HepG2 (cell line): ENCODE measurements around the gene COG4. TPM values are rescaled to one million over a fixed set of nuclear protein-coding genes. Genes with fewer than 3 reads are reported as not detected.

ENCODE experiments used
- ATAC-seq: fragments of 200-7000 bp; cut with Tn5 transposase; 3 replicates; pipeline ENCODE4 v1.9.1; 2020; ENCODE audit warnings: mild to moderate bottlenecking, moderate library complexity
- BruUV-seq: library from RNA; stranded (reverse); fragments of 400-500 nt; replicated peaks from 2 replicates; lab custom pipeline; 2021; lab: Mats Ljungman, UMichigan
- CTCF ChIA-PET: fragments of 300-600 bp; formaldehyde crosslinking; extraction: SDS; loops from one replicate; lab custom pipeline; 2021; ENCODE audit warnings: low total read pairs, inconsistent platforms, low intra/inter-chr PET ratio; lab: Yijun Ruan, JAX
- POLR2A ChIA-PET: fragments of 350-600 bp; sonication (Branson Sonifier 250); formaldehyde crosslinking; loops from one replicate; lab custom pipeline; 2020; ENCODE audit warnings: antibody characterized with exemption, inconsistent platforms; lab: Yijun Ruan, JAX
- DNase-seq: peaks from one replicate; pipeline ENCODE4 v3.0.0-alpha.2; 2015; ENCODE audit warnings: low spot score
- FAIRE-seq: peaks from 3 replicates; lab custom pipeline; 2011; peaks lifted over from hg19 to GRCh38; lab: Jason Lieb, UNC
- H2AFZ ChIP-seq: one replicate; pipeline ENCODE4 v1.6.1; 2011; ENCODE audit warnings: low read length, inconsistent platforms
- H3K27ac ChIP-seq: fragments of 300-600 bp; 3 replicates; pipeline ENCODE4 v1.8.0; 2011; ENCODE audit warnings: mixed run types, mild to moderate bottlenecking, mixed read lengths, low read length, inconsistent platforms; ENCODE audit not compliant: insufficient read depth; ENCODE audit errors: extremely low read length
- H3K27me3 ChIP-seq, 2 experiments: fragments of 200-600 bp in 1 of 2; 2 replicates in 1 of 2; 3 replicates in 1 of 2; pipeline versions ENCODE4 v1.6.0 to v1.8.0; 2011; ENCODE audit warnings: low read length in 2 of 2, mild to moderate bottlenecking in 2 of 2, moderate library complexity in 2 of 2, inconsistent platforms in 1 of 2; ENCODE audit not compliant: insufficient read depth in 2 of 2, control insufficient read depth in 1 of 2
- H3K36me3 ChIP-seq, 2 experiments: fragments of 200-600 bp in 1 of 2; replicated peaks in 1 of 2; 2 replicates in 1 of 2; 3 replicates in 1 of 2; pipeline versions ENCODE4 v1.5.1 to v1.8.0; 2011; ENCODE audit warnings: low read length in 2 of 2, inconsistent platforms in 1 of 2; ENCODE audit not compliant: insufficient read depth in 2 of 2, control insufficient read depth in 1 of 2
- H3K4me1 ChIP-seq: 2 replicates; pipeline ENCODE4 v1.5.1; 2012; ENCODE audit warnings: low read length, inconsistent platforms; ENCODE audit not compliant: insufficient read depth
- H3K4me2 ChIP-seq: 2 replicates; pipeline ENCODE4 v1.6.0; 2011; ENCODE audit warnings: low read depth, low read length, inconsistent platforms
- H3K4me3 ChIP-seq, 3 experiments: fragments of 200-600 bp in 1 of 3; sonication (generic), shearing (Covaris generic) in 1 of 3; replicated peaks in 1 of 3; 2 replicates each; pipeline ENCODE4 v1.5.1; 2011 to 2016; ENCODE audit warnings: low read length in 3 of 3, inconsistent platforms in 2 of 3, low read depth in 2 of 3, mild to moderate bottlenecking in 2 of 3, control low read depth in 1 of 3, mixed read lengths in 1 of 3; ENCODE audit not compliant: insufficient read depth in 1 of 3
- H3K79me2 ChIP-seq: one replicate; pipeline ENCODE4 v1.6.1; 2011; ENCODE audit warnings: low read length, inconsistent platforms; ENCODE audit not compliant: insufficient read depth
- H3K9ac ChIP-seq: 2 replicates; pipeline ENCODE4 v1.6.0; 2011; ENCODE audit warnings: mild to moderate bottlenecking, low read depth, low read length, inconsistent platforms; ENCODE audit not compliant: insufficient read depth
- H3K9me3 ChIP-seq: 2 replicates; pipeline ENCODE4 v1.5.1; 2012; ENCODE audit warnings: mild to moderate bottlenecking, low read length
- H4K20me1 ChIP-seq: 2 replicates; pipeline ENCODE4 v1.6.0; 2011; ENCODE audit warnings: inconsistent platforms, mild to moderate bottlenecking, low read length, moderate library complexity; ENCODE audit not compliant: insufficient read depth
- CREB3 ChIP-seq: sonication (generic); formaldehyde crosslinking; IDR thresholded peaks from 2 replicates; pipeline ENCODE4 v1.5.0; 2020; ENCODE audit warnings: missing genetic modification reagents
- DMAP1 ChIP-seq: IDR thresholded peaks from 2 replicates; pipeline ENCODE4 v1.6.1; 2016
- EHMT2 ChIP-seq: fragments of 200-600 bp; sonication (generic); IDR thresholded peaks from 2 replicates; pipeline ENCODE4 v1.7.0; 2017; ENCODE audit warnings: antibody characterized with exemption, low read depth, low read length, borderline replicate concordance
- HDAC1 ChIP-seq: sonication (generic); formaldehyde crosslinking; IDR thresholded peaks from 2 replicates; pipeline ENCODE4 v1.5.1; 2020; ENCODE audit warnings: mild to moderate bottlenecking, missing genetic modification reagents
- HDAC6 ChIP-seq: fragments of 200-600 bp; sonication (generic); IDR thresholded peaks from 2 replicates; pipeline ENCODE4 v1.7.0; 2017; ENCODE audit warnings: mild to moderate bottlenecking, antibody characterized with exemption, low read length, low read depth
- IKZF5 ChIP-seq: IDR thresholded peaks from 2 replicates; pipeline ENCODE4 v1.6.1; 2018; ENCODE audit warnings: missing genetic modification reagents, mild to moderate bottlenecking, missing compliant biosample characterization
- MNT ChIP-seq: fragments of 450-650 bp; IDR thresholded peaks from 2 replicates; pipeline ENCODE4 v1.6.1; 2016
- NR0B2 ChIP-seq: sonication (generic); formaldehyde crosslinking; IDR thresholded peaks from 2 replicates; pipeline ENCODE4 v1.4.0; 2020; ENCODE audit warnings: mild to moderate bottlenecking, missing genetic modification reagents
- RFX5 ChIP-seq: IDR thresholded peaks from 2 replicates; pipeline ENCODE4 v1.6.1; 2011; ENCODE audit warnings: low read depth, low read length, improper control_type of control experiment
- SALL2 ChIP-seq: sonication (generic); formaldehyde crosslinking; IDR thresholded peaks from 2 replicates; pipeline ENCODE4 v1.8.1; 2023; ENCODE audit warnings: mild to moderate bottlenecking, missing genetic modification reagents, inconsistent platforms
- ZMAT5 ChIP-seq: sonication (generic); formaldehyde crosslinking; IDR thresholded peaks from 2 replicates; pipeline ENCODE4 v1.5.0; 2020; ENCODE audit warnings: mild to moderate bottlenecking, low read depth, missing genetic modification reagents, borderline replicate concordance
- ZNF280B ChIP-seq: sonication (generic); formaldehyde crosslinking; IDR thresholded peaks from 2 replicates; pipeline ENCODE4 v1.5.0; 2020; ENCODE audit warnings: missing genetic modification reagents, mild to moderate bottlenecking, borderline replicate concordance
- ZNF354B ChIP-seq: sonication (generic); formaldehyde crosslinking; IDR thresholded peaks from 2 replicates; pipeline ENCODE4 v1.8.0; 2022; ENCODE audit warnings: mild to moderate bottlenecking, missing genetic modification reagents
- ZNF891 ChIP-seq: sonication (generic); formaldehyde crosslinking; IDR thresholded peaks from 2 replicates; pipeline ENCODE4 v1.5.0; 2020; ENCODE audit warnings: mild to moderate bottlenecking, missing genetic modification reagents
- ZSCAN29 ChIP-seq: sonication (generic); formaldehyde crosslinking; conservative IDR thresholded peaks from 2 replicates; pipeline ENCODE4 v1.4.0; 2020; ENCODE audit warnings: mild to moderate bottlenecking, missing genetic modification reagents
- WGBS: methylation state at CpG from one replicate; pipeline ENCODE4 v1.1.6; 2017; ENCODE audit warnings: low lambda C conversion rate; 5-methylcytosine and 5-hydroxymethylcytosine counted together
- in situ Hi-C: cut with HindIII; loops from 2 replicates; pipeline ENCODE4 v1.10.0; 2017; ENCODE audit warnings: low pct_unique_long_range_greater_than_20kb; ENCODE audit not compliant: extremely low pct_ligation_motif_present
- intact Hi-C: fragments of 100-400 bp; cut with micrococcal nuclease; formaldehyde crosslinking; loops from one replicate; pipeline ENCODE4 v1.10.0; 2022; ENCODE audit not compliant: unreplicated experiment
- polyA plus RNA-seq, 8 experiments: library from polyadenylated mRNA; depleted of rRNA in 3 of 8; stranded (reverse) in 7 of 8; unstranded in 1 of 8; fragments of >200 nt; fragmentation: Illumina TruSeq in 4 of 8; extraction: Trizol in 4 of 8; gene quantifications; 2 replicates each; pipeline versions ENCODE4 v1.2.1 to v1.2.3, GENCODE V29; 2011 to 2016; ENCODE audit warnings: low read depth in 4 of 8, missing spikeins in 1 of 8, mixed read lengths in 1 of 8; ENCODE audit not compliant: insufficient read depth in 1 of 8
- total RNA-seq, 5 experiments: library from RNA; depleted of rRNA; stranded (reverse); fragments of >200 nt; fragmentation: Illumina TruSeq; extraction: Trizol; gene quantifications; 2 replicates each; pipeline ENCODE4 v1.2.3, GENCODE V29; 2016; ENCODE audit warnings: low read depth in 1 of 5

COG4 gene
- total and polyA plus RNA-seq, 2 of the 13 experiments (the other 11 are each of a cell fraction or from before 2014, with no cell fraction given): 51.1 to 73.8 TPM

GRCh38 chr16:70523743-70524398 is 517 bp upstream of the COG4 start, which contains the start of gene SF3B3:
Gene SF3B3, plus strand, starts transcription at chr16:70523816. Its CDS starts 2,841 bp downstream, at chr16:70526657.
- ChIA-PET CTCF (no interaction called here), POLR2A (interaction anchor here (0.8 to 2.9 kb wide), 9 partner anchors 23 to 235 kb away, joined by 3 to 24 read pairs (median 4); partner anchors contain the start of genes AARS1 and DDX19B)
- H3K4me3 ChIP-seq: peak within 1 kb of the TSS; percentile 98 to 99 (median 99)
- H2AFZ ChIP-seq: peak within 1 kb of the TSS; percentile 70
- FAIRE-seq (no peak), ATAC-seq (peak; percentile 85), DNase-seq (peak; percentile 73)
- peak within 1 kb of the TSS; percentile 99 for H3K9ac ChIP-seq
- H3K9me3 ChIP-seq: no peaks in the 10 kb centered on the region
- H3K27ac ChIP-seq: peak within 1 kb of the TSS; percentile 93
- intact Hi-C loops: loop anchor here (2.0 kb wide), 1 partner anchor 129 kb away; no protein-coding TSS in a partner anchor
- BruUV-seq: TSS peak; percentile 81
- H3K4me1 ChIP-seq: peaks cover 46% of the 10 kb centered on the region
- peaks cover 66% of the 10 kb centered on the region for H3K79me2 ChIP-seq
- peaks cover 12 to 27% of the 10 kb centered on the region in 2 experiments; a peak in 4 of 5 replicates for H3K36me3 ChIP-seq
- WGBS: 1% methylated on average over 32 of the region's 32 CpGs
- peaks cover 40% of the 10 kb centered on the region for H4K20me1 ChIP-seq
- in situ Hi-C loops: no loop called here
- peaks cover 0 to 5% of the 10 kb centered on the region in 2 experiments; a peak in 1 of 5 replicates for H3K27me3 ChIP-seq
- H3K4me2 ChIP-seq: peak within 1 kb of the TSS; percentile 93
- TF ChIP-seq NR0B2 (CRISPR knock-in tag) (0 out of 2 replicates have a peak, but pooled peaks have one; percentile 21), RFX5 (no peak), ZNF891 (CRISPR knock-in tag) (peak; percentile 87; the same call in 1 of the 2 replicates), DMAP1 (CRISPR knock-in tag) (peak; percentile 99), CREB3 (CRISPR knock-in tag) (no peak; the same call in 1 of the 2 replicates), ZNF280B (CRISPR knock-in tag) (peak; percentile 84; the same call in 1 of the 2 replicates), HDAC6 (no peak), MNT (no peak), ZNF354B (no peak), IKZF5 (peak; percentile 89), HDAC1 (CRISPR knock-in tag) (peak; percentile 90), SALL2 (CRISPR knock-in tag) (no peak), ZMAT5 (CRISPR knock-in tag) (no peak), EHMT2 (no peak), ZSCAN29 (CRISPR knock-in tag) (no peak)
